ENCODE measurements around the gene TOR3A.
"Not testable (repeated sequence)": the region's sequence is repeated elsewhere in the genome, so short reads cannot be mapped to it uniquely, and the experiment has no call there.

The TOR3A gene

DNA sequence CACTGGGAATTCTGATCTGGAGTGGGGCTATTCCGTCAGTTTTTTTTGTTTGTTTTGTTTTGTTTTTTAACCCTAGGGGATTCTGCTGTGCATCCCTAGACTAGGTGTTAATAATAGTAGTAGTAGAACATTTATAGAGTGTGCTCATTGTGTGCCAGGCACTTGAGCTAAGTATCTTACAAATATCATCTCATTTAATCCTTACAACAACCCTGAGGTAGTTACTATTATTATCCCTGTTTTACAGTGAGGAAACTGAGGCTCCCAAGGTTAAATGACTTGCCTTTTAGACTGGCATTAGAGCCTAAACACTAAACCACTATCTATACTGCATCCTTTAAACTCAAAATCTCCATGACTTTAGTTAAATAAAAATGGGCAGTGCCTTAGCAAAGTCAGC, 22.1 kb downstream of the TOR3A start:
- H3K27ac ChIP-seq = no peak overlapping the region
- DNase-seq (ENCODE audit: low read depth, low spot score) = no peak

DNA sequence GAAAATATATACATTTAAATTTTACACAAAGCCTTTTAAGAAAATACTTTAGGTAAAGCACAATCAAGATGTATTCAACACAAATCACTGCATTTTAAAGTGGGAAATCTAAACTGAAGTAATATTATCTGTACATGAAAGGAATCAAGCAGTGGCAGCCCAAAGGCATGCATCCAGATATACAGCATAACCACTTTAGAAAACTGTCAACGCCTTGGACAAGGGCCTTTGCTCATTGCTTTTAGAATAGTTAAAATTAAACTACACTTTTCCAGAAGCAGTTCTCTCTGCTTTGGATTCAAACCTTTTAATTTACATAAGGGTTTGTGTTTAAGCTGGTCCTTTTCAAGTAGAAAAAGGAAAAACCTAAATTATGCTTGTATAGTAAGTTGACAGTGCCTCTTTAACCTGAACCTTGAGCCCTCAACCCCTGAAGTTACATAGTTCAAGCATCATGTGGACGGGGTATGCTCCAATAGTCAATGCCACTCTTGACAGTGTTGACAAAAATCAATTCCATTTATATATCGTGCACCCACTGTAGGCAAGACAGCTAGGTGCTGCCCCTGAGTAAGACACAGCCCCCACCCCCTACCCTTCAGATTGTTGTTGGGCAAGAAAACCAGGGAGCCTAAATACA, 22.9 kb downstream of the TOR3A start:
- H3K27ac ChIP-seq = no peak overlapping the region
- DNase-seq (ENCODE audit: low read depth, low spot score) = no peak

DNA sequence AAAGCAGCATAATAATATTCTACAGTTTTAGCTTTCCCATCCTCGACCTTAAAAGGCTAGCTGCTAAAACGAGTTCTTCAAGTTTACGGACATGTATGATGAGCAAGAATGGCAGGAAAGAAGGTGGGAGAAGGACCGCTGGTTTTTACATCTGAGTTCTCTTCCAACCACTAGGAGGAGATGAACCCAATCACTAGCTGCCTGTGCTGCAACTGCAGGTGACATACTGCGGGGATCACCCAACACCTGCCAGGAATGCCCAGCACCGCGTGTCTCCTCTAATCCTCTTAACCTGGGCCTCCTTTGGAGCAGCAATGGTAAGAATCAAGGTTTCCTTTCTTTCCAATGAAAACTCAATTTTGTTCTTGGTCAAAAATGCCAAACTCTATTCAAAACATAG, 23.5 kb downstream of the TOR3A start:
- no peak overlapping the region for H3K27ac ChIP-seq
- no peak for DNase-seq (ENCODE audit: low read depth, low spot score)

DNA sequence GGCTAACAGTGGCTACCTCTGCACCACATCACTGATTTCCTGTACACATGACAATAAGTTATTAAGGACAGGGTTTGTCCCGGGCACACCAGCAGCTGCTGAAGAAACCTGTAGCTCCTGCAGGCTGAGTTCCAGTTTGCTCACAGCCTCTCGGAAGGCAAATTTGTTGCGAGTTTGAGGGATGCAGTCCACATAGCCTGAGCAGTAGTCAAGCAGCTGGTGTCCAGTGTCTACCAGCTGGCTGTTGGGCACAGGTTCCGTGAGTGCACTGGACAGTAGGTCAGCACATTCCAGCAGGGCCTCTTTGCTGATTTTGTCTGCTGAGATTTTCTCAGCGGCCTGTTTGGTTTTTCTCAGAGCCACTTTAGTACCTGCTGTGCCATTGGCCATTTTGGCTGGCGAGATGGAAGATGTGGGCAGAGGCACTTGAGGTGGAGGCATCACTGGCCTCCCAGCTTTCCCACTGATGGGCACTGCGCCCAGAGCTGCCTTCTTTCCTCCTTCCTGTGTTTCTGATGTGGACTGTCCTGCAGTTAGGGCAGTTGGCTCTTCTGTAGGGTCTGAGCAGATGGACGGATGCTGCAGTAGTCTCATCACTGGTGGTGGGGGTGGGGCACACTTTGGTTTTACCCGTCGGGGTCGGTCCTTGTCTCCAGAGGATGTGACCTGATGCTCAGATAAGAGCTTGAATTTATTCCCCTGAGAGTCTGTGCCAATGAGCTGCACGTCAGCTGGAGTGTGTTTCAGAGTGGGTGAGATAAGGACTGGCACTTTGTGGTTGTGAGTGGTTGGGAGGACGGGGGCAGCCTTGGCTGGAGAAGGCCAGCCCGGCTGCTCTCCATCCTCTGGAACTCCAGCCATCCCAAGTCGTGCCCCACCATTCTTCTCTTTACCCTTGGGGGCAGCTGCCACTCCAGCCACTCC, 26.1 kb downstream of the TOR3A start:
- H3K27ac ChIP-seq = no peak overlapping the region
- no peak for DNase-seq (ENCODE audit: low read depth, low spot score)

DNA sequence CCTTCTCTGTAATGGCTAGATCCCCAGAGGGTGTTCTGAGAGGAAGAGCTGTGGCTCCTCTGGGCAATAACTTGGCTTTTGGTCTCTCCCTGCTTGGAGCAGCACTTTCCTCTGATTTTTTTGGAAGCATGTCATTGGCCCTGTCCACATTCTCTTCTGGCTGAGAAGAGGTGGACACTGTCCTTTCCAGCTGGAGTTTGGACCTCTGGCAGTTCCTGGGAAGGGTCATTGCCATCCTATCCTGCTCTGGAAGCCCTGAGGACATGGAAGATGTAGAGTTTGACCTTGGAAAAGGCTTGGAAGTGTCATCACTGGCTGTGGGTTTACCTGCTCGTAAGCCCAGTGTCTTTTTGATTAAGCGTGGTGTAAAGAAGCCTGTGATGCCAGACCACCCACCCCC, 26.8 kb downstream of the TOR3A start:
- no peak for DNase-seq (ENCODE audit: low read depth, low spot score)
- no peak overlapping the region for H3K27ac ChIP-seq

DNA sequence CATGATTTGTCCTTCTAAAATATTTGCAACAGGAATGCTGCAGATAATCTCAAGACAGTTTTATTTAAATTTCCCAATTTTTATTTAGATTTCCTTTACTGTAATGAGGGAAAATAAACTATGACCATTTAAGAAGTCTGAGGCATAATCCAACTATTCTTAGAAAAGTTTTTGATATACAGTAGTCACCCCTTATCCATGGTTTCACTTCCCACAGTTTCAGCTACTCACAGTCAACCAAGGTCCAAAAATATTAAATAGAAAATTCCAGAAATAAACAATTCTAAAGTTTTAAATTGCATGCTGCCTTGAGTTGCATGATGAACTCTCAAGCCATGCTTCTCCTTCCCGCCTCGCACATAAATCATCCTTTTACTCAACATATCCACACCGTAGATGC, 33.3 kb downstream of the TOR3A start:
- no peak overlapping the region for H3K27ac ChIP-seq
- no peak for DNase-seq (ENCODE audit: low read depth, low spot score)

DNA sequence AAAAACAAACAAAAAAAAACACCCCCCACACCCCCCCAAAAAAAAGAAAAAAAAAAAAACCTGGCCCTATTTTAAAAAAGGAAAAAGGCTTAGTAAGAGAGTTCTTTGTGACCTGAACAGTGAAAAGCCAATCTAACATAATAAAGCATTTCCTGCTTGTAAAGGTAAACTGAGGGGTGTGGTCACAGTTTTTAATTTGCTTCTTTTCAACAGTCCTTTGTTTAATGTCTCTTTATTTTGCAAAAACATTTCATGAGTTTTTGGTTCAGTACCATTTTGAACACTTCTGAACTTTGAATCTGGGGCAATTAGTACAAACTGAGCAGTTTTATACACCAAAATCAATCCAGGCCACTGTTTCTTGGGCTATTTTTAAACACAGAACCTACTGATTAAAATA, 37.6 kb downstream of the TOR3A start:
- DNase-seq (ENCODE audit: low read depth, low spot score) = no peak
- H3K27ac ChIP-seq = peak overlapping the region; percentile 19

DNA sequence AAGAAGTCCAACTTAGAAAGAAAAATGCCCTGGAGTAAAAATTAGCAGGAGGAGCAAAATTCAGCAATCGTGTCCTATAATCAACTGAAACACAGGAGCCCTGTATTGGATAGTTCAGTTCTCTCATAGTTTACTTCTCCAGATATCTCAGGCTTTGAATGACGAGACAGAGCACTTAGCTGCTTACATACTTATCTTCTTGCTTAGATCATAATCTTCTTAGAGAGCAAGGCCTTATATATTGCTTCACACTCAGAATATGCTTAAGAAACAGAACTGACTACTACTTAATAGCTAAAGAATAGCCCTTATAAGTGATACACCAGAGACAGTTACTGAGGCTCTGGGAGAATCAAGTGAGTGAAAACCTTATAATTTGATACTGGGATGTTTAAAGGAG, 38.9 kb downstream of the TOR3A start:
- no peak for DNase-seq (ENCODE audit: low read depth, low spot score)
- no peak overlapping the region for H3K27ac ChIP-seq

DNA sequence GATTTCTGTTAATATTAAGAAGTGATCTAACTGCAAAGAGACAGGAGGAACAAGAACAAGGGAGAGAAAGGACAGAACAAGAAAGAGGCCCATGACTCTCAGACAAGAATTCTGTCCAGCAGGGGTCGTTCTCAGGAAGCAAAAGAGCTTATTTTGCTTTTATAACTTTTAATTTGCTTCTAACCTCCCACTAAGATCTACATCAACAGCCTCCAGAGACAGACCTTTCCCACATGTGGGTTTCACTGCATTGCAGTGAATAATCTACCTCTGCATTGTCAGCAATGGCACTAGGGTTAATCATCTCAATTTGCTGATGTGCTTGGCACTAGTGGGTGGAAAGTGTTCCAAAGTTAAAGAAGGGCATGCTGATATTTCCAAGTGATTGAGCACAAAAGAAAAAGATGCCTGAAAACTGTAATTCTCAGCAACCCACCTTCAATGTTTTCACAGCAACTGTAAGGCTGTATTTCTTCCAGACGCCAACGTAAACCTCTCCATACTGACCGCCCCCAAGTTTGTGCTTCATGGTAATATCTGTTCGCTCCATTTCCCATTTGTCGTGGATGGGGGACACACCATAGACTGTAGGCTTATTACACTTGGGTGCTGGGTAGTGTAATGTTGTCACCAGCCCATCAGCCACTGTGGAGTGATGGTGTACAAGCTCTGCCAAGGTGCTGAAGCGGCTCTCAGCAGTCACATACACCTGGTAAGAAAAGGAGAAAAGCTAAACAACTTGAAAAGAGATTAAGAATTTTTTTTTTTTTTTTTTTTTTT, 39.5 kb downstream of the TOR3A start:
- DNase-seq (ENCODE audit: low read depth, low spot score) = no peak
- H3K27ac ChIP-seq = no peak overlapping the region

DNA sequence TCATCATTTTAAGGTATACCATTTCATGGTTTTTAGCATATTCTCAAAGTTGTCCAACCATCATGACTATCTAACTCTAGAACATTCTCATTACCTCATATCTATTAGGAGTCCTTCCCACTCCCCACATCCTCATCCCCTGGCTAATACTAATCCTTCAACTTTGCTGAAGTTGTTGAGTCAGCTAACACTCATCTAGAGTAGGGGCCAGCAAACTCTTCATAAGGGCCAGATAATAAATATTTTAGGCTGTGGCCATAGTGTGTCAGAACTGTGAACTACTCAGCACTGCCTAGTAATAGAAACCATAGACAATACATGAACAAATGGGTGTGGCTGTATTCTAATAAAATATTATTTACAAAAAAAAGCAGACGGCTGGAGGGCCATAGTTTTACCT, 43.0 kb downstream of the TOR3A start:
- H3K27ac ChIP-seq = peak overlapping the region; percentile 53
- DNase-seq (ENCODE audit: low read depth, low spot score) = no peak

DNA sequence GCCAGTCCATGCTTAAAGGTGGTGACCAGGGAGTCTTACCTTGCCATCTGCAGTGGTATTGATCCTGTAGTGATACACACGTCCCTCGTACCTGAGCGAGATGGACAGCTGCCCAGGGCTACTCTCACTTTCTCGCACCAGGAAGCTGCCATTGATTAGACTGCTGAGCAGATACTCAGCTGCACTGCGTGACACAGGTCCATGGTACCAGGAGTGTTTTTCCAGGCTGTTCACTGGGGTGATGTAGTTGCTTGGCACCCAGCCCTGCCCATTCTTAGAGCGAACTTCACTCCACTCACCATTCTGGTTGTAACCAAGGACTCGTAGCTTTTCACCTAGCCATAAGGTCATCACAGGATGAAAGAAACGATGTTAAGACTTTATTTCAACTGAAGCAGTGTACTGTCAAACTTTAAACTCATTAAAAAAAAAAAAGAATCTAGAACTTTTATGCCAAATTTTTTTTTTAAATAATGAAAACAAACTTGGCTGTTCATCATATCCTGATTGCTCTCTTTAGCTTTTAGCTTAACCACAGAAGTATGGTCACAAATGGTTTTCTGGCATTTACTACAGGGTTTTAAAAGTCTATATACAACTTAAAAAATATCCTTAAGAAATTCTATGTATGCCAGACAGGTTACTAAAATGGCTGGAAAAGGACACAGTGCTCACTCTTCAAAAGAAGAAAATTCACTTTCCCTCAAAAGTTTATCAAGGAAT, 44.6 kb downstream of the TOR3A start:
- H3K27ac ChIP-seq = peak overlapping the region; percentile 53
- no peak for DNase-seq (ENCODE audit: low read depth, low spot score)

DNA sequence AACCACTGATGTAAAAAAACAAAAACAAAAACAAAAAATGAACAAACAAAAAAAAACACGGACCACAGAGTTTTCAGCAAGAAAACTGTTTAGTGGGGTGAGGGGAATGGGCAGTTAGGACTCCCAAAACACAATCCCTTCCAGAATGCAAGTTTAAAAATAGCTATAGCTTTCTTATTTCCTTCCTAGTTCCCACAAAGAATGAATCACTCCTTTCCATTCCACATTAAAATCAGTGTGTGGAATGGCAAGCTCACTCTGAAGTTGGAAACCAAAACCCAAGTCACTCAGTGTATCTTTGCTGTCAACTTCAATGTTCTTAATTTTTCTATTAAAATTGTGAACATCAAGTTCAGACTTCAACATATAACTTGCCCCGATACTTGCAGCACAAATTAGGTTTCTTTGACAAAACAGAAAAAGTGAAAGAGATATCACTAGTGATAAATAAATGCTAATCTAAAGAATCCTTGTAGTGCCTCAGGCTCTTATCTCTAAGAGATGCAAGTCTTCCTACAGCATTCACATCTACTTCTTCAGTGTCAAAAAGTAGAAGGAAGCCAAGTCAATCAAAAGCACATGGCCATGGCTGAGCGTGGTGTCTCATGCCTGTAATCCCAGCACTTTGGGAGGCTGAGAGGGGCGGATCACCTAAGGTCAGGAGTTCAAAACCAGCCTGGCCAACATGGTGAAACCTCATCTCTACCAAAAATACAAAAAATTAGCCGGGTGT, 45.5 kb downstream of the TOR3A start:
- H3K27ac ChIP-seq = peak overlapping the region; percentile 53
- DNase-seq (ENCODE audit: low read depth, low spot score) = no peak

DNA sequence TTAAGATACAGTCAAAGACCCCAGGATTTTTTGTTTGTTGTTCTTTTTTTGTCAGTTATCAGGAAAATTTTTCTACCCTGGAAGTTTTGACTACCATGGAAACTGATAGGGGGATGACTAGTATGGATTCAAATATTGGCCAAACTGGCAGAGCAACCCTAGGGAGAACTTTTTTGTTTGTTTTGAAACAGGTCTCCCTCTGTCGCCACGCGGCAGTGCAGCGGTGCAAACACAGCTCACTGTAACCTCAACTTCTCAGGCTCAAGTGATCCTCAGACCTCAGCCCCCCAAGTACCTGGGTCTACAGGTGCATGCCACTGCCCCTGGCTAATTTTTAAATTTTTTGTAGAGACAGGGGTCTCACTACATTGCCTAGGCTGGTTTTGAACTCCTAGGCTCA, 46.6 kb downstream of the TOR3A start:
- no peak for DNase-seq (ENCODE audit: low read depth, low spot score)
- H3K27ac ChIP-seq = peak overlapping the region; percentile 53

DNA sequence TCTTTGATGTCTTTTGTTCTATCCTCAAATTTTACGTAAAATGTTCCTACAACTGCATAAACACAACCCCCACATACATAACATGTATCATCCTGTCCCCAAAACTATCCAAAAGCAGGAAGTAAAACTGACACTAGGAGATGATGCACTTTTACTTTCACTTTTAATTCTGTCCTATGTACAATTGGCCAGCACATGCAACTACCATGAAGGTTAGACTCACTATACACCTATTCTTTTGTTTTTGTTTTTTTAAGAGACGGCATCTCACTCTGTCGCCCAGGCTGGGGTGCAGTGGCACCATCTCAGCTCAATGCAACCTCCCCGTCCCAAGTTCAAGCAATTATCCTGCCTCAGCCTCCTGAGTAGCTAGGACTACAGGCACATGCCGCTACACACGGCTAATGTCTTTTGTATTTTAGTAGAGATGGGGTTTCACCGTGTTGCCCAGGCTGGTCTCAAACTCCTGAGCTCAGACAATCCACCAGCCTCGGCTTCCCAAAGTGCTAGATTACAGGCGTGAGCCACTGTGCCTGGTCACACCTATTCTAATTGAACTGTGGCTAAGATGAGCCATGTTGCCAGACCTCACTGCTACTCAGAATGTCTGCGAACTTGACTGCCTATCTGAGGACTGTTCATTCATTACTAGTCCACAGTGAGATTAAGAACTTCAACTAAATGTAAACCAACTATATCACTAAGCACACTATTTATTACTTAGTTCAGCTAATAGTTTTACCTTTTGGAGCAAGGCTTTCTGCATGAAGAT, 48.0 kb downstream of the TOR3A start:
- H3K27ac ChIP-seq = peak overlapping the region; percentile 53
- no peak for DNase-seq (ENCODE audit: low read depth, low spot score)

DNA sequence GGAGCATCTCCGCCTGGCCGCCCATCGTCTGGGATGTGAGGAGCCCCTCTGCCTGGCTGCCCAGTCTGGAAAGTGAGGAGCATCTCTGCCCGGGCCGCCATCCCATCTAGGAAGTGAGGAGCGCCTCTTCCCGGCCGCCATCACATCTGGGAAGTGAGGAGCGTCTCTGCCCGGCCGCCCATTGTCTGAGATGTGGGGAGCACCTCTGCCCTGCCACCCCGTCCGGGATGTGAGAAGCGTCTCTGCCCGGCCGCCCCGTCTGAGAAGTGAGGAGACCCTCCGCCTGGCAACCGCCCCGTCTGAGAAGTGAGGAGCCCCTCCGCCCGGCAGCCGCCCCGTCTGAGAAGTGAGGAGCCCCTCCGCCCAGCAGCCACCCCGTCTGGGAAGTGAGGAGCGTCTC, 53.3 kb downstream of the TOR3A start:
- H3K27ac ChIP-seq; DNase-seq (ENCODE audit: low read depth, low spot score): not testable (repeated sequence)

DNA sequence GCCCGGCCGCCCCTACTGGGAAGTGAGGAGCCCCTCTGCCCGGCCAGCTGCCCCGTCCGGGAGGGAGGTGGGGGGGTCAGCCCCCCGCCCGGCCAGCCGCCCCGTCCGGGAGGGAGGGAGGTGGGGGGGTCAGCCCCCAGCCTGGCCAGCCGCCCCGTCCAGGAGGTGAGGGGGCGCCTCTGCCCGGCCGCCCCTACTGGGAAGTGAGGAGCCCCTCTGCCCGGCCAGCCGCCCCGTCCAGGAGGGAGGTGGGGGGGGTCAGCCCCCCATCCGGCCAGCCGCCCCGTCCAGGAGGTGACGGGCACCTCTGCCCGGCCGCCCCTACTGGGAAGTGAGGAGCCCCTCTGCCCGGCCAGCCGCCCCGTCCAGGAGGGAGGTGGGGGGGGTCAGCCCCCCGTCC, 53.8 kb downstream of the TOR3A start:
- DNase-seq (ENCODE audit: low read depth, low spot score); H3K27ac ChIP-seq: not testable (repeated sequence)

DNA sequence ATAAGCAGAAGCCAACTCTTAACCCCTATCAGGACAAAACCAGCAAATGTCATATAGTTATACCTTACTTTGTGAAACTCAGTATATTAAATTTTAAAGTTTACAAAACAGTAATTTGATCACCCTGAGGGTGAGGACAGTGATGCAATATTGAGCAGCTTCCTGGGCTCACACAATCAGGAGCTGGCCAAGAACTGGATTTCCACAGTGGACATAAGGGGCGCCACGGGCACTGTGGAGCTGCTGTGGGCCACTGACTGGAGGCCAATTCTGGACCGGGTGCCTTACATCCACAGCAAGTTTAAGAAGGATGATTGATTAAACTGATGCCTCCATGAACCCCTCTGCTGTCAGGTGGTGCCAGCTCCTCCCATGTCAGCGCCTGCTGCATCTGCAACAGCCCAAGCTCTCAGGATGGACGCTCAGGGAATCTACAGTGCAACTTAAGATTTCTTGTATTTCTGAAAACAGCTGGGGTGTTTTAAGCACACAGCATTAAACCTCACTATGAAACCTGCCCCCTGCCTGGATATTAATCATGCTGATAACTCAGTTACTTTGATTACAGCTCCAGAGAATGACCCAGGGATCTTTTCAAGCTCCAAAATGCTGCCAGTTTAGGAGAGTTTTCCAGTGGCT, 55.9 kb downstream of the TOR3A start:
- no peak for DNase-seq (ENCODE audit: low read depth, low spot score)
- peak overlapping the region; percentile 22 for H3K27ac ChIP-seq

DNA sequence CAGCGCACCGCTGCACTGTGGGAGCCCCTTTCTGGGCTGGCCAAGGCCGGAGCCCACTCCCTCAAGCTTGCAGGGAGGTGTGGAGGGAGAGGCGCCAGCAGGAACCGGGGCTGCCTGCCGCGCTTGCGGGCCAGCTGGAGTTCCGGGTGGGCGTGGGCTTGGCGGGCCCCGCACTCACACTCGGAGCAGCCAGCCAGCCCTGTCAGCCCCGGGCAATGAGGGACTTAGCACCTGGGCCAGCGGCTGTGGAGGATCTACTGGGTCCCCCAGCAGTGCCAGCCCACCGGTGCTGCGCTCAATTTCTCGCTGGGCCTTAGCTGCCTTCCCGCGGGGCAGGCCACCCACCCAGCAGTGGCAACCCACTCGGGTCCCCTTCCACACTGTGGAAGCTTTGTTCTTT, 56.9 kb downstream of the TOR3A start:
- H3K27ac ChIP-seq = not testable (repeated sequence)

More for the DNA sequence above, 56.9 kb downstream of the TOR3A start:
- DNase-seq (ENCODE audit: low read depth, low spot score) = not testable (repeated sequence)

All from epithelial cell of prostate (primary cell).